Colonic mucosa (tissue), 4 donors: ENCODE measurements around the gene CEP85. TPM values are rescaled to one million over a fixed set of nuclear protein-coding genes. Genes with fewer than 3 reads are reported as not detected.
A peak's percentile ranks its signal among the peaks of the same experiment; 100 is the strongest.

Experiments used
- DNase-seq: peaks from one replicate; pipeline ENCODE4 v3.0.0-alpha.2; 2020
- H3K27ac ChIP-seq: fragments of 200-600 bp; one replicate; pipeline ENCODE4 v1.8.0; 2021
- H3K27me3 ChIP-seq: fragments of 200-600 bp; one replicate; pipeline ENCODE4 v1.8.0; 2021
- H3K36me3 ChIP-seq: fragments of 200-600 bp; one replicate; pipeline ENCODE4 v1.8.0; 2021
- H3K4me1 ChIP-seq: fragments of 200-600 bp; one replicate; pipeline ENCODE4 v1.8.0; 2021; ENCODE audit warnings: mild to moderate bottlenecking
- H3K4me3 ChIP-seq: fragments of 200-600 bp; one replicate; pipeline ENCODE4 v1.8.0; 2021
- H3K9ac ChIP-seq, 2 donors: one replicate each; pipeline ENCODE4 v1.7.0; 2013; ENCODE audit warnings: control low read depth in 2 of 2, low read depth in 2 of 2, low read length in 2 of 2
- H3K9me3 ChIP-seq: fragments of 200-600 bp; one replicate; pipeline ENCODE4 v1.8.0; 2021
- CTCF ChIP-seq: fragments of 200-600 bp; IDR thresholded peaks from one replicate; pipeline ENCODE4 v1.8.0; 2022; ENCODE audit warnings: antibody characterized with exemption, mild to moderate bottlenecking
- intact Hi-C: fragments of 100-400 bp; cut with DNase I; formaldehyde crosslinking; loops from one replicate; pipeline ENCODE4 v1.14.1; 2022
- total RNA-seq, 2 donors: library from RNA; stranded (reverse); fragmentation: NEBNext Ultra II Directional in 1 of 2; extraction: Animal tissue kit (Norgen Biotek cat#: 25700) in 1 of 2; gene quantifications; one replicate each; pipeline ENCODE4 v1.2.1, GENCODE V29; 2021
- donor health status: healthy.
- donor health status: DM: no; HTN: no; CAD: no.
- donor health status: DM: no; HTN: no; CAD: no.

The CEP85 gene
- 10 to 100 TPM; 10.7 to 18.8 TPM for total RNA-seq

- Histone ChIP-seq H3K36me3 (no peaks in the 10 kb centered on the region), H3K4me1 (peaks cover 15% of the 10 kb centered on the region), H3K9me3 (no peaks in the 10 kb centered on the region), H3K27me3 (no peaks in the 10 kb centered on the region), H3K27ac (peak within 1 kb of the TSS; percentile 84), H3K9ac (peak within 1 kb of the TSS; percentile 89 to 97), H3K4me3 (peak within 1 kb of the TSS; percentile 60)
- TF ChIP-seq CTCF: peak; percentile 90
- intact Hi-C loops: loop anchor here (5.0 kb wide), 1 partner anchor 67 kb away; the partner anchor contains the start of genes C1orf232 and ZNF593
- peak; percentile 99 for DNase-seq
Measured at GRCh38 chr1:26233903-26234643, at the start of gene CEP85. Gene CEP85, plus strand, starts transcription at chr1:26234200. Its CDS starts 5,584 bp downstream, at chr1:26239784.

GRCh38 chr1:26184883-26185282 is 49.1 kb upstream of the CEP85 start:
- no peak overlapping the region for H3K9ac ChIP-seq
- H3K4me1 ChIP-seq: no peaks in the 10 kb centered on the region
- TF ChIP-seq CTCF: no peak
- H3K4me3 ChIP-seq: no peak overlapping the region
- no peaks in the 10 kb centered on the region for H3K27me3 ChIP-seq
- no peak overlapping the region for H3K27ac ChIP-seq
- intact Hi-C loops: no loop called here
- H3K9me3 ChIP-seq: no peaks in the 10 kb centered on the region
- no peaks in the 10 kb centered on the region for H3K36me3 ChIP-seq
- no peak for DNase-seq

- intact Hi-C loops: no loop called here
- no peaks in the 10 kb centered on the region for H3K9me3 ChIP-seq
Measured at GRCh38 chr1:26187882-26188281, 46.1 kb upstream of the CEP85 start.

GRCh38 chr1:26188477-26188876 is 45.5 kb upstream of the CEP85 start:
- H3K27me3 ChIP-seq: no peaks in the 10 kb centered on the region
- H3K4me3 ChIP-seq: no peak overlapping the region
- H3K9ac ChIP-seq: no peak overlapping the region
- no peak for TF ChIP-seq CTCF
- H3K9me3 ChIP-seq: no peaks in the 10 kb centered on the region
- no peaks in the 10 kb centered on the region for H3K36me3 ChIP-seq
- no peak for DNase-seq
- no peak overlapping the region for H3K27ac ChIP-seq
- intact Hi-C loops: no loop called here
- no peaks in the 10 kb centered on the region for H3K4me1 ChIP-seq

More at GRCh38 chr1:26187882-26188281, 46.1 kb upstream of the CEP85 start:
- Histone ChIP-seq H3K36me3 (no peaks in the 10 kb centered on the region), H3K4me1 (no peaks in the 10 kb centered on the region), H3K27ac (no peak overlapping the region), H3K27me3 (no peaks in the 10 kb centered on the region), H3K4me3 (no peak overlapping the region), H3K9ac (no peak overlapping the region)
- no peak for TF ChIP-seq CTCF
- no peak for DNase-seq

- no peaks in the 10 kb centered on the region for H3K36me3 ChIP-seq
- H3K27ac ChIP-seq: no peak overlapping the region
- no peak for DNase-seq
- no peaks in the 10 kb centered on the region for H3K27me3 ChIP-seq
- no peaks in the 10 kb centered on the region for H3K4me1 ChIP-seq
- H3K4me3 ChIP-seq: no peak overlapping the region
- no peak overlapping the region for H3K9ac ChIP-seq
- TF ChIP-seq CTCF: no peak
- no peaks in the 10 kb centered on the region for H3K9me3 ChIP-seq
- intact Hi-C loops: no loop called here
Measured at GRCh38 chr1:26189331-26189730, 44.7 kb upstream of the CEP85 start.
